GM06990 (cell line): ENCODE measurements around the gene S100B.

ENCODE experiments used
- DNase-seq: peaks from one replicate; pipeline ENCODE4 v3.0.0-alpha.2; 2011; ENCODE audit not compliant: insufficient read length; ENCODE audit errors: extremely low read depth
- H3K27me3 ChIP-seq: replicated peaks from 2 replicates; pipeline ENCODE4 v1.6.0; 2011; ENCODE audit warnings: low read length; ENCODE audit not compliant: control insufficient read depth, insufficient read depth
- H3K36me3 ChIP-seq: 2 replicates; pipeline ENCODE4 v1.5.1; 2011; ENCODE audit warnings: low read length; ENCODE audit not compliant: control insufficient read depth, insufficient read depth
- H3K4me3 ChIP-seq: replicated peaks from 2 replicates; pipeline ENCODE4 v1.5.1; 2011; ENCODE audit warnings: low read depth, mild to moderate bottlenecking, control low read depth, low read length
- TF ChIP-seq, protein P1 (sequence below): IDR thresholded peaks from 2 replicates; pipeline ENCODE4 v1.5.1; 2011; ENCODE audit warnings: low read length, control low read depth, mild to moderate bottlenecking, inconsistent platforms; ENCODE audit not compliant: insufficient read depth, poor library complexity, severe bottlenecking

S100B gene

DNA sequence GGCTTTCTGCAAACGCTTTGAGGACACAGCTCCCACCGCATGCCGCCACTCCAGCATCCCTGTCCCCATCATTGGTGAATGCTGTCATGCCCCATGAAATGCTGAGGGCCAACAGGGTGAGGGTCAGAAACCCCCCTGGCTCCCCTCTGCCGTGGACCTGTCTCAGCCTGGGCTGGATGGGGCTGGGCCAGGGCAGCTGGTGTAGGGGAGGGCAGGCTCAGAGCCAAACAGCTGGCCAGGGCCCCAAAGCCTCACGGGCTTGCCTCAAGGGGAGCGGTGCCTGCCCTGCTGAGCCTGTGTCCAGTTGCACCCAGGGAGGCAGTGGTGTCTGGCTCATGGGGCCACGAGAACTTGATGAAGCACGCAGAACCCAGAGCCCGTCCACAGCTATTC lies 49.7 kb downstream of the S100B start:
- H3K4me3 ChIP-seq: no peak overlapping the region
- H3K27me3 ChIP-seq: no peaks in the 10 kb centered on the region
- DNase-seq: no peak
- H3K36me3 ChIP-seq: peaks cover 25% of the 10 kb centered on the region
- TF ChIP-seq, protein P1, sequence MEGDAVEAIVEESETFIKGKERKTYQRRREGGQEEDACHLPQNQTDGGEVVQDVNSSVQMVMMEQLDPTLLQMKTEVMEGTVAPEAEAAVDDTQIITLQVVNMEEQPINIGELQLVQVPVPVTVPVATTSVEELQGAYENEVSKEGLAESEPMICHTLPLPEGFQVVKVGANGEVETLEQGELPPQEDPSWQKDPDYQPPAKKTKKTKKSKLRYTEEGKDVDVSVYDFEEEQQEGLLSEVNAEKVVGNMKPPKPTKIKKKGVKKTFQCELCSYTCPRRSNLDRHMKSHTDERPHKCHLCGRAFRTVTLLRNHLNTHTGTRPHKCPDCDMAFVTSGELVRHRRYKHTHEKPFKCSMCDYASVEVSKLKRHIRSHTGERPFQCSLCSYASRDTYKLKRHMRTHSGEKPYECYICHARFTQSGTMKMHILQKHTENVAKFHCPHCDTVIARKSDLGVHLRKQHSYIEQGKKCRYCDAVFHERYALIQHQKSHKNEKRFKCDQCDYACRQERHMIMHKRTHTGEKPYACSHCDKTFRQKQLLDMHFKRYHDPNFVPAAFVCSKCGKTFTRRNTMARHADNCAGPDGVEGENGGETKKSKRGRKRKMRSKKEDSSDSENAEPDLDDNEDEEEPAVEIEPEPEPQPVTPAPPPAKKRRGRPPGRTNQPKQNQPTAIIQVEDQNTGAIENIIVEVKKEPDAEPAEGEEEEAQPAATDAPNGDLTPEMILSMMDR: no peak

DNA sequence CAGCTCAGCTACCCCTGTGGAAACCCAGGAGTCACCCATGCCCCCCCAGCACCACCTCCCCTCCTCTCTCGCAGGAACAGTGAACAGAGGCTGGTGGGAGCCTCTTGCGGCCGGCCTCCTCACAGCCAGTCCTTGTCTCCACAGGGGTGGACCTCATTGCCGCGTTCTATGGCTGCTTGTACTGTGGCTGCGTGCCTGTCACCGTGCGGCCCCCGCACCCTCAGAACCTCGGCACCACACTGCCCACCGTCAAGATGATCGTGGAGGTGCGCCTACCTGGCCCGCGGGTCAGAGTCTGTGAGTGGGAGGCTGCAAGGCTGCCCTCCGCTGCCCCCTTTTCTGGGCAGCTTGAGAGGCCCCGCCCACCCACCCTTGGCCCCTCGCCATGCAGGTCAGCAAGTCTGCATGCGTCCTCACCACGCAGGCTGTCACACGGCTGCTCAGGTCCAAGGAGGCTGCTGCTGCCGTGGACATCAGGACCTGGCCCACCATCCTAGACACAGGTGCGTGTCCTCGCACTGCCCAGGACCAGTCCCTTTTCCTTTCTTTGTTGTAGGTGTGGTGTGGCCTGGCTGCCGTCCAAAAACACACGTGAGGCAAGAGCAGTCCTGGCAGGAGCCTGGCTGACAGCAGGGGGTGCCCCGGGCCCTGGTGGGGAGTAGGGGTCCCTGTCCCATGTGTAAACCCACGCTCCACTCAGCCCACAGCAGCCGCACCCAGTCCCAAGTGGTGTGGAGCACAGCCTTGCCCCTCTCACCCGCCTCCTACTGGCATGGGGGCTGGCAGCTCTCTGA lies 50.3 kb downstream of the S100B start:
- no peak for DNase-seq
- TF ChIP-seq, protein P1: no peak
- no peaks in the 10 kb centered on the region for H3K27me3 ChIP-seq
- H3K4me3 ChIP-seq: no peak overlapping the region
- peaks cover 25% of the 10 kb centered on the region for H3K36me3 ChIP-seq

DNA sequence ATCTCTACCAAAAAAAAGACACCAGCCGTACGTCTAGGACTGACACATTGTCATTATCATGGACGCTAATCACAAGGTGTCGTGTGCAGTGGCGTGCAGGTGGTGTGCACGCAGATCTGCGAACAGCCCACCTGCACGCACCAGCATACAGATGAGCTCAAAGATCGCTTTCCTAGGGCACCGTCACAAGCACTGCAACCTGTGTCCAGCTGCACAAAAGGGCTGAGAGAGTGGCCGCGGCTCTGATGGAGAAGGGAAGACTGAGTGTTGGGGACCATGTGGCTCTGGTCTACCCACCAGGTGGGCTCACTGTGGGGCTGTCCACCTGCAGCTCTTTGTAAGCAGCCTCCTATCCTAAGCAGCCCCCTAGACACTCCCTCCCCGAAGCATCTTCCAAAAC lies 50.9 kb downstream of the S100B start:
- DNase-seq: no peak
- no peak overlapping the region for H3K4me3 ChIP-seq
- H3K36me3 ChIP-seq: peaks cover 25% of the 10 kb centered on the region
- no peaks in the 10 kb centered on the region for H3K27me3 ChIP-seq
- TF ChIP-seq, protein P1: no peak

DNA sequence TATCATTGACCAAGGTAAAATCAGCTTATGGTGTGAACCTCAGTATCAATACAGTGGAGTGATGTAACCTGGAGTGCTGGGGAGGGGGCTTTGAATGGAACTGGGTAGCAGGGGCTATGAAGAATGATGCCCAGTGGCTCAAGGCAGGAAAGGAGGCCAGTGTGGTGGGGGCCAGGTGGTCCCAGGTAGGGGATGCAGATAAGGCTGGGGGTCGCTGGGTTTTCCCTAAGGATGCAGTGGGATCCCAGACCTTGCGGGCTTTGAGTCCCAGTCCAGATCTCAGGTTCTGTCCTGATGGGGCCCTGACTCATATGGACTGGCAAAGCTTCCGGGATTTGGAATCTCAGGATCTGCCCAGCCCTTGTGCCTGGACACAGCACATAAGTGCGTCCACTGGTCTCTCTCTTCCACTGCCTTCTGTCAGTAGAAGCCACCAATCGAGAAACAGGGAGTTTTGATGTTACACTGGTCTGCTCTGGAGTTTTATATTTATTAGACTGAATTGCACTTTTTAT lies 52.0 kb downstream of the S100B start:
- Histone ChIP-seq H3K27me3 (no peaks in the 10 kb centered on the region), H3K36me3 (peaks cover 24% of the 10 kb centered on the region), H3K4me3 (no peak overlapping the region)
- DNase-seq: no peak
- TF ChIP-seq, protein P1: no peak

DNA sequence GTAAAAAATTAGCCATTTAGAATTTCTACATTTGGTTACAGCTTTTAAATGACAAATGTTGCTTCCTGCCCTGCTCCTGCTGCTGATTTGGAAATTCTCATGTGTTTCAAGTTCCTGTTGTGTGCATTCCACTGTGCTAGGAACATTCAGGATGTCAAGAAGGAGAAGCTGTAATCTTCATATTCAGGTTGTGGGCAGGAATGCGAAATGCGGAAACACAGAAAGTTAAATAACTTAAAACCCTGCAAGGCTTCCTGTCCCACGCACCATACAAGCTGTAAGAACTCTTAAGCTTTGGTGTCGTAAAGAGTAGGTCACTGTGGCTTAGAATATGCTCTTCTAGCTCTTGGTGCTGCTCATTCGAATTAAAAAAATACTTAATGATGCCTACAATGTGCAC lies 52.6 kb downstream of the S100B start:
- H3K27me3 ChIP-seq: no peaks in the 10 kb centered on the region
- no peak overlapping the region for H3K4me3 ChIP-seq
- H3K36me3 ChIP-seq: peaks cover 26% of the 10 kb centered on the region
- no peak for DNase-seq
- TF ChIP-seq, protein P1: no peak
